SK-N-SH (cell line): Measurements from ENCODE around the gene GRK1. TPM values are rescaled to one million over a fixed set of nuclear protein-coding genes. Genes with fewer than 3 reads are reported as not detected.

Experiments
- CTCF ChIA-PET: fragments of 300-600, 350-600 bp; formaldehyde crosslinking; extraction: SDS; loops from one replicate; lab custom pipeline; 2021; lab: Yijun Ruan, JAX
- POLR2A ChIA-PET: fragments of 350-600 bp; sonication (Branson Sonifier 250); formaldehyde crosslinking; extraction: SDS; loops from one replicate; lab custom pipeline; 2020; ENCODE audit warnings: antibody characterized with exemption, inconsistent platforms; lab: Yijun Ruan, JAX
- DNase-seq: peaks from one replicate; pipeline ENCODE4 v3.0.0; 2012
- H2AFZ ChIP-seq: fragments of 200-600 bp; sonication (generic); 2 replicates; pipeline ENCODE4 v1.8.1; 2016; ENCODE audit warnings: antibody characterized with exemption, mild to moderate bottlenecking, low read depth
- H3F3A ChIP-seq: fragments of 200-600 bp; sonication (generic); replicated peaks from 2 replicates; pipeline ENCODE3; 2016; ENCODE audit warnings: antibody characterized with exemption, mild to moderate bottlenecking; ENCODE audit not compliant: insufficient read depth
- H3K27ac ChIP-seq, 2 experiments: fragments of 200-500 bp in 1 of 2; fragments of 200-600 bp in 1 of 2; sonication (Bioruptor generic) in 1 of 2; sonication (generic), shearing (Covaris generic) in 1 of 2; 2 replicates each; pipeline versions ENCODE4 v1.5.1 to v1.6.1; 2014 to 2016; ENCODE audit warnings: low read depth in 2 of 2, inconsistent platforms in 1 of 2, low read length in 1 of 2, mild to moderate bottlenecking in 1 of 2, mixed read lengths in 1 of 2
- H3K27me3 ChIP-seq: fragments of 200-600 bp; sonication (generic), shearing (Covaris generic); 2 replicates; pipeline ENCODE4 v1.6.1; 2016; ENCODE audit warnings: mixed run types; ENCODE audit not compliant: insufficient read depth
- H3K36me3 ChIP-seq, 2 experiments: fragments of 200-500 bp in 1 of 2; fragments of 200-600 bp in 1 of 2; sonication (Bioruptor generic) in 1 of 2; sonication (generic) in 1 of 2; replicated peaks in 1 of 2; 2 replicates each; pipeline versions ENCODE3 to v1.5.1; 2014 to 2016; ENCODE audit warnings: low read length in 1 of 2, mild to moderate bottlenecking in 1 of 2; ENCODE audit not compliant: insufficient read depth in 2 of 2, control insufficient read depth in 1 of 2
- H3K4me1 ChIP-seq, 2 experiments: fragments of 200-500 bp in 1 of 2; fragments of 200-600 bp in 1 of 2; sonication (Bioruptor generic) in 1 of 2; sonication (generic), shearing (Covaris generic) in 1 of 2; 2 replicates each; pipeline versions ENCODE4 v1.5.1 to v1.6.1; 2014 to 2016; ENCODE audit warnings: low read depth in 1 of 2, low read length in 1 of 2, mixed run types in 1 of 2; ENCODE audit not compliant: insufficient read depth in 2 of 2, control insufficient read depth in 1 of 2
- H3K4me2 ChIP-seq: fragments of 200-600 bp; sonication (generic), shearing (Covaris generic); 2 replicates; pipeline ENCODE4 v1.6.1; 2017; ENCODE audit warnings: mixed run types
- H3K4me3 ChIP-seq, 2 experiments: fragments of 200-500 bp in 1 of 2; fragments of 200-600 bp in 1 of 2; sonication (Bioruptor generic) in 1 of 2; sonication (generic), shearing (Covaris generic) in 1 of 2; 2 replicates each; pipeline versions ENCODE4 v1.5.1 to v1.8.1; 2014 to 2016; ENCODE audit warnings: low read depth in 2 of 2, inconsistent platforms in 1 of 2, low read length in 1 of 2, mild to moderate bottlenecking in 1 of 2, mixed read lengths in 1 of 2, moderate library complexity in 1 of 2
- H3K79me2 ChIP-seq: fragments of 200-600 bp; sonication (generic); 2 replicates; pipeline ENCODE4 v1.8.1; 2017; ENCODE audit warnings: mild to moderate bottlenecking; ENCODE audit not compliant: insufficient read depth
- H3K9ac ChIP-seq: fragments of 200-600 bp; sonication (generic); 2 replicates; pipeline ENCODE4 v1.6.1; 2017; ENCODE audit warnings: mixed run types
- H3K9me2 ChIP-seq: fragments of 200-600 bp; sonication (generic); 2 replicates; pipeline ENCODE4 v1.6.1; 2017; ENCODE audit warnings: mixed run types
- H3K9me3 ChIP-seq: fragments of 200-600 bp; sonication (generic); 2 replicates; pipeline ENCODE4 v1.6.1; 2017; ENCODE audit warnings: mixed run types, mild to moderate bottlenecking, moderate library complexity
- H4K20me1 ChIP-seq: fragments of 200-600 bp; sonication (generic); 2 replicates; pipeline ENCODE4 v1.6.1; 2017; ENCODE audit warnings: mild to moderate bottlenecking, mixed run types; ENCODE audit not compliant: insufficient read depth
- CHD2 ChIP-seq: fragments of 150-350 bp; IDR thresholded peaks from 2 replicates; pipeline ENCODE4 v1.6.1; 2018; ENCODE audit warnings: low read length; ENCODE audit not compliant: partially characterized antibody
- EZH2phosphoT487 ChIP-seq: fragments of 200-600 bp; sonication (generic); IDR thresholded peaks from 2 replicates; pipeline ENCODE4 v1.6.1; 2017; ENCODE audit warnings: low read depth, mixed run types, mild to moderate bottlenecking, antibody characterized with exemption, moderate library complexity, borderline replicate concordance
- FOSL2 ChIP-seq: IDR thresholded peaks from 2 replicates; pipeline ENCODE4 v1.4.0; 2012; ENCODE audit warnings: low read depth, mild to moderate bottlenecking, moderate library complexity, borderline replicate concordance
- FOXM1 ChIP-seq: IDR thresholded peaks from 2 replicates; pipeline ENCODE4 v1.4.0; 2012; ENCODE audit warnings: low read depth, mild to moderate bottlenecking
- GATA2 ChIP-seq: sonication (generic); formaldehyde crosslinking; IDR thresholded peaks from 2 replicates; pipeline ENCODE4 v1.5.0; 2020; ENCODE audit warnings: mild to moderate bottlenecking, missing genetic modification reagents
- MEF2A ChIP-seq: IDR thresholded peaks from 2 replicates; pipeline ENCODE4 v1.4.0; 2012; ENCODE audit warnings: low read depth, borderline replicate concordance
- MXI1 ChIP-seq: IDR thresholded peaks from 2 replicates; pipeline ENCODE4 v1.6.1; 2012; ENCODE audit warnings: mild to moderate bottlenecking, low read depth, low read length, improper control_type of control experiment
- RAD21 ChIP-seq: IDR thresholded peaks from 2 replicates; pipeline ENCODE4 v1.6.1; 2012; ENCODE audit warnings: mild to moderate bottlenecking, low read length
- REST ChIP-seq: IDR thresholded peaks from 2 replicates; pipeline ENCODE4 v1.6.1; 2012; ENCODE audit warnings: mild to moderate bottlenecking, low read depth, low read length, moderate library complexity
- RFX5 ChIP-seq: IDR thresholded peaks from 2 replicates; pipeline ENCODE4 v1.6.1; 2012; ENCODE audit warnings: mild to moderate bottlenecking, improper control_type of control experiment, low read length
- RXRA ChIP-seq: IDR thresholded peaks from 2 replicates; pipeline ENCODE4 v1.4.0; 2012; ENCODE audit warnings: low read depth, mild to moderate bottlenecking, borderline replicate concordance
- SIN3A ChIP-seq: IDR thresholded peaks from 2 replicates; pipeline ENCODE4 v1.6.1; 2012; ENCODE audit warnings: low read depth, mild to moderate bottlenecking, low read length, moderate library complexity, borderline replicate concordance
- SMC3 ChIP-seq: IDR thresholded peaks from 2 replicates; pipeline ENCODE4 v1.6.1; 2012; ENCODE audit warnings: low read depth, low read length, improper control_type of control experiment
- TCF12 ChIP-seq: IDR thresholded peaks from 2 replicates; pipeline ENCODE4 v1.4.0; 2012
- YY1 ChIP-seq: IDR thresholded peaks from 2 replicates; pipeline ENCODE4 v1.4.0; 2012; ENCODE audit warnings: low read depth, mild to moderate bottlenecking
- ZBTB33 ChIP-seq: IDR thresholded peaks from 2 replicates; pipeline ENCODE4 v1.4.0; 2012; ENCODE audit warnings: low read depth, borderline replicate concordance
- WGBS: methylation state at CpG from one replicate; pipeline ENCODE4 v1.1.6; 2017; ENCODE audit warnings: low lambda C conversion rate; 5-methylcytosine and 5-hydroxymethylcytosine counted together
- polyA plus RNA-seq, 3 experiments: library from polyadenylated mRNA; depleted of rRNA; stranded (reverse); fragments of >200 nt; gene quantifications; 2 replicates each; pipeline ENCODE4 v1.2.3, GENCODE V29; 2012
- TF ChIP-seq, protein P1 (sequence below): fragments of 150-350 bp; IDR thresholded peaks from 2 replicates; pipeline ENCODE4 v1.6.1; 2016; ENCODE audit warnings: mild to moderate bottlenecking, low read depth, low read length
- TF ChIP-seq, protein P2 (sequence below): IDR thresholded peaks from 2 replicates; pipeline ENCODE4 v1.4.0; 2012; ENCODE audit warnings: low read depth, borderline replicate concordance
- TF ChIP-seq, protein P3 (sequence below): IDR thresholded peaks from 2 replicates; pipeline ENCODE4; 2012

GRK1 gene
- polyA plus RNA-seq, 1 of the 3 experiments (the other 2 are of a cell fraction) = 0.12 TPM

DNA sequence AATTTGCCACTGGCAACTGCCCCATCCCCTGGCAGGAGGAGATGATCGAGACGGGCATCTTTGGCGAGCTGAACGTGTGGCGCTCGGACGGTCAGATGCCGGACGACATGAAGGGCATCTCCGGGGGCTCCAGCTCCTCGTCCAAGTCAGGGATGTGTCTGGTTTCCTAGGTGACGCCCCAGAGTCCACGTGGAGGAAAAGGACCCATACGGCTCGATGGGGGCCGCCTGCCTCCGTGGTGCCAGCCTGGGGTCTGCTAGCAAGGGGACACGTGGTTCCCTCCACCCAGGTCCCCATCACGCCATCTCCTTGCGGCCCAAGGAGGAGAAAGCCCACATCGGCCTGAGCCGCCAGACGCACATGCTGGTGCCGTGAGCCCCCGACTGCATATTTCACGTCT lies 68.2 kb downstream of the GRK1 start:
- no peak for DNase-seq
- Histone ChIP-seq H2AFZ (no peak overlapping the region), H3K4me1 (peaks cover 0 to 5% of the 10 kb centered on the region in 2 experiments; a peak in 1 of 4 replicates), H3K9me2 (no peaks in the 10 kb centered on the region), H3F3A (no peaks in the 10 kb centered on the region), H3K9ac (no peak overlapping the region), H3K79me2 (no peaks in the 10 kb centered on the region), H3K9me3 (no peaks in the 10 kb centered on the region), H3K27me3 (no peaks in the 10 kb centered on the region), H3K4me2 (no peak overlapping the region), H4K20me1 (no peaks in the 10 kb centered on the region), H3K36me3 (no peaks in the 10 kb centered on the region), H3K4me3 (no peak overlapping the region), H3K27ac (no peak overlapping the region)
- WGBS = 84% methylated on average over 22 of the region's 26 CpGs
- no peak for TF ChIP-seq YY1
- no peak for TF ChIP-seq FOSL2
- no peak for TF ChIP-seq ZBTB33
- no peak for TF ChIP-seq MXI1
- ChIA-PET CTCF (interaction anchor here (1.6 kb wide), 1 partner anchor 79 kb away, joined by 4 read pairs; no protein-coding TSS in a partner anchor), POLR2A (no interaction called here)

DNA sequence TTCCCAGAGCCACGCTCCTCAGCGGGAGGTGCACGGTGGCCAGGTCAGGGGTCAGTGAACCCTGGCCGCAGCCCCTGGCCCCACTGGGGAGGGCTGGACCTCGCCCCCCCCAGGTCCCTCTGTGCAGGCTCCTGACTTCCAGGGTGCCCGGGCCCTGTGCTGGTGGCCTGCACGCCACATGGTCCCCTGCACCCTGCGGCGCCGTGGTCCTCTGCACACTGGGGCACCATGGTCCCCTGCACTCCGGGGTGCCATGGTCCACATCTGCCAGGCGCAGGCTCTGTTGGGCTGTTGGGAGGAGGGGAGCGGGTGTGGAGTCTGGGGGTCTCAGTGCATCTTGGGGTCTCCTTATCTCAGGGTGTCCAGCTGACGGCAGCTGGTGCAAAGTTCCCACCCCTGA lies 68.7 kb downstream of the GRK1 start:
- no peak overlapping the region for H3K4me2 ChIP-seq
- H4K20me1 ChIP-seq = no peaks in the 10 kb centered on the region
- H2AFZ ChIP-seq = no peak overlapping the region
- H3K4me1 ChIP-seq = peaks cover 0 to 5% of the 10 kb centered on the region in 2 experiments; a peak in 1 of 4 replicates
- CTCF ChIA-PET = interaction anchor here (1.6 to 1.7 kb wide), 2 partner anchors 79 to 492 kb away, joined by 3 to 4 read pairs; no protein-coding TSS in a partner anchor
- H3K27ac ChIP-seq = no peak overlapping the region
- no peak for DNase-seq
- no peak overlapping the region for H3K4me3 ChIP-seq
- no peaks in the 10 kb centered on the region for H3K79me2 ChIP-seq
- WGBS = 70% methylated on average over 9 of the region's 14 CpGs
- H3K9ac ChIP-seq = no peak overlapping the region
- no peaks in the 10 kb centered on the region for H3K9me3 ChIP-seq
- POLR2A ChIA-PET = no interaction called here
- no peaks in the 10 kb centered on the region for H3K36me3 ChIP-seq
- H3K27me3 ChIP-seq = no peaks in the 10 kb centered on the region
- H3K9me2 ChIP-seq = no peaks in the 10 kb centered on the region
- H3F3A ChIP-seq = no peaks in the 10 kb centered on the region
- TF ChIP-seq TCF12 (no peak), MEF2A (no peak), RFX5 (no peak), FOXM1 (no peak), RXRA (no peak), GATA2 (no peak), MXI1 (no peak), SMC3 (no peak), RAD21 (no peak), REST (no peak), SIN3A (no peak), EZH2phosphoT487 (no peak), CHD2 (no peak)
- TF ChIP-seq, protein P1, sequence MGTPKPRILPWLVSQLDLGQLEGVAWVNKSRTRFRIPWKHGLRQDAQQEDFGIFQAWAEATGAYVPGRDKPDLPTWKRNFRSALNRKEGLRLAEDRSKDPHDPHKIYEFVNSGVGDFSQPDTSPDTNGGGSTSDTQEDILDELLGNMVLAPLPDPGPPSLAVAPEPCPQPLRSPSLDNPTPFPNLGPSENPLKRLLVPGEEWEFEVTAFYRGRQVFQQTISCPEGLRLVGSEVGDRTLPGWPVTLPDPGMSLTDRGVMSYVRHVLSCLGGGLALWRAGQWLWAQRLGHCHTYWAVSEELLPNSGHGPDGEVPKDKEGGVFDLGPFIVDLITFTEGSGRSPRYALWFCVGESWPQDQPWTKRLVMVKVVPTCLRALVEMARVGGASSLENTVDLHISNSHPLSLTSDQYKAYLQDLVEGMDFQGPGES = no peak
- TF ChIP-seq, protein P2, sequence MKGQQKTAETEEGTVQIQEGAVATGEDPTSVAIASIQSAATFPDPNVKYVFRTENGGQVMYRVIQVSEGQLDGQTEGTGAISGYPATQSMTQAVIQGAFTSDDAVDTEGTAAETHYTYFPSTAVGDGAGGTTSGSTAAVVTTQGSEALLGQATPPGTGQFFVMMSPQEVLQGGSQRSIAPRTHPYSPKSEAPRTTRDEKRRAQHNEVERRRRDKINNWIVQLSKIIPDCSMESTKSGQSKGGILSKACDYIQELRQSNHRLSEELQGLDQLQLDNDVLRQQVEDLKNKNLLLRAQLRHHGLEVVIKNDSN = no peak
- TF ChIP-seq, protein P3, sequence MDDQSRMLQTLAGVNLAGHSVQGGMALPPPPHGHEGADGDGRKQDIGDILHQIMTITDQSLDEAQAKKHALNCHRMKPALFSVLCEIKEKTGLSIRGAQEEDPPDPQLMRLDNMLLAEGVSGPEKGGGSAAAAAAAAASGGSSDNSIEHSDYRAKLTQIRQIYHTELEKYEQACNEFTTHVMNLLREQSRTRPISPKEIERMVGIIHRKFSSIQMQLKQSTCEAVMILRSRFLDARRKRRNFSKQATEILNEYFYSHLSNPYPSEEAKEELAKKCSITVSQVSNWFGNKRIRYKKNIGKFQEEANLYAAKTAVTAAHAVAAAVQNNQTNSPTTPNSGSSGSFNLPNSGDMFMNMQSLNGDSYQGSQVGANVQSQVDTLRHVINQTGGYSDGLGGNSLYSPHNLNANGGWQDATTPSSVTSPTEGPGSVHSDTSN = no peak
